Tibial nerve (tissue), 3 donors: ENCODE results near the gene SLC7A4.

Source experiments
- POLR2A ChIP-seq, 2 donors: fragments of 450-650 bp; IDR thresholded peaks; one replicate each; pipeline ENCODE4 v1.6.1; 2017; ENCODE audit warnings: antibody characterized with exemption in 2 of 2, mild to moderate bottlenecking in 2 of 2, moderate library complexity in 2 of 2
- TF ChIP-seq, protein P1 (sequence below), 5 experiments: fragments of 200-600 bp in 3 of 5; fragments of 450-650 bp in 2 of 5; sonication (generic) in 3 of 5; IDR thresholded peaks; one replicate each; pipeline ENCODE4 v1.5.1; 2016 to 2019; ENCODE audit warnings: antibody characterized with exemption in 5 of 5, mild to moderate bottlenecking in 3 of 5, moderate library complexity in 2 of 5

DNA sequence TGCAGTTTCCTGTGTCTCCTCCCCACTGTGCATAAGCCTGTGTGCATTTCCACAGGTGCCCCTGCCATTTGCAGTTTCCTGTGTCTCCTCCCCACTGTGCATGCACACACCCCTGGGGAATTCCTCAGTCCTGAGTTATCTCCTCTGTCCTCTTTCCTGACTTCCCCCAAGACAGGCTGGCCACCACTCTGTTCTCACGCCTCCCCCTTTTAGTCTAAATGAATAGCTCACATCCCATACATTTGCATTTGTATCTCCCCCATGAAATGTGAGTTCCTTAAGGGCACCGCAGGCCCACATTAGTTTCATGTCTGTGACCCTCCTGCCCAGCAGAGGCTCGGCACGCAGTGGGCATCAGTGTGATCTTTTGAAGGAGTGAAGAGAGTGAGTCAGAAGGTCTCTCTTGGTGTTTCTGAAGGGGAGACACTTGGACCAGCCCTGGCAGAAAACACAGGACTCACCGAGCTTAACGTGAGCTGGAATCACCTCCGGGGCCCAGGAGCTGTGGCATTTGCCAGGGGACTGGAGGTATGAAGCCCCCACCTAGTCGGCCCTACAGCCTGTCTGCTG lies 19.6 kb upstream of the SLC7A4 start:
- no peak for TF ChIP-seq POLR2A (IDR thresholded peaks at IDR 0.05)
- TF ChIP-seq, protein P1, sequence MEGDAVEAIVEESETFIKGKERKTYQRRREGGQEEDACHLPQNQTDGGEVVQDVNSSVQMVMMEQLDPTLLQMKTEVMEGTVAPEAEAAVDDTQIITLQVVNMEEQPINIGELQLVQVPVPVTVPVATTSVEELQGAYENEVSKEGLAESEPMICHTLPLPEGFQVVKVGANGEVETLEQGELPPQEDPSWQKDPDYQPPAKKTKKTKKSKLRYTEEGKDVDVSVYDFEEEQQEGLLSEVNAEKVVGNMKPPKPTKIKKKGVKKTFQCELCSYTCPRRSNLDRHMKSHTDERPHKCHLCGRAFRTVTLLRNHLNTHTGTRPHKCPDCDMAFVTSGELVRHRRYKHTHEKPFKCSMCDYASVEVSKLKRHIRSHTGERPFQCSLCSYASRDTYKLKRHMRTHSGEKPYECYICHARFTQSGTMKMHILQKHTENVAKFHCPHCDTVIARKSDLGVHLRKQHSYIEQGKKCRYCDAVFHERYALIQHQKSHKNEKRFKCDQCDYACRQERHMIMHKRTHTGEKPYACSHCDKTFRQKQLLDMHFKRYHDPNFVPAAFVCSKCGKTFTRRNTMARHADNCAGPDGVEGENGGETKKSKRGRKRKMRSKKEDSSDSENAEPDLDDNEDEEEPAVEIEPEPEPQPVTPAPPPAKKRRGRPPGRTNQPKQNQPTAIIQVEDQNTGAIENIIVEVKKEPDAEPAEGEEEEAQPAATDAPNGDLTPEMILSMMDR (IDR thresholded peaks at IDR 0.05): no peak
